ENCODE results near the gene DPYSL4.
"Not testable (repeated sequence)": the region's sequence is repeated elsewhere in the genome, so short reads cannot be mapped to it uniquely, and the experiment has no call there.

DPYSL4 gene

GRCh38 chr10:132153616-132154217, 33.0 kb upstream of the DPYSL4 start:
- Histone ChIP-seq H3K36me3 (ENCODE audit: control insufficient read depth, insufficient read depth, low read length) (no peaks in the 10 kb centered on the region), H3K27ac (ENCODE audit: low read depth, low read length) (no peak overlapping the region), H3K9ac (ENCODE audit: low read length) (no peak overlapping the region), H3K27me3 (ENCODE audit: control insufficient read depth, insufficient read depth, low read length) (no peaks in the 10 kb centered on the region), H3K4me1 (ENCODE audit: control insufficient read depth, insufficient read depth, low read length) (no peaks in the 10 kb centered on the region), H3K4me3 (ENCODE audit: low read length) (no peak overlapping the region)

- Histone ChIP-seq H3K27me3 (ENCODE audit: control insufficient read depth, insufficient read depth, low read length) (no peaks in the 10 kb centered on the region), H3K27ac (ENCODE audit: low read depth, low read length) (no peak overlapping the region), H3K36me3 (ENCODE audit: control insufficient read depth, insufficient read depth, low read length) (no peaks in the 10 kb centered on the region), H3K4me1 (ENCODE audit: control insufficient read depth, insufficient read depth, low read length) (no peaks in the 10 kb centered on the region), H3K4me3 (ENCODE audit: low read length) (no peak overlapping the region), H3K9ac (ENCODE audit: low read length) (no peak overlapping the region)
These were observed 32.3 kb upstream of the DPYSL4 start for GRCh38 chr10:132154440-132154839.

DNA sequence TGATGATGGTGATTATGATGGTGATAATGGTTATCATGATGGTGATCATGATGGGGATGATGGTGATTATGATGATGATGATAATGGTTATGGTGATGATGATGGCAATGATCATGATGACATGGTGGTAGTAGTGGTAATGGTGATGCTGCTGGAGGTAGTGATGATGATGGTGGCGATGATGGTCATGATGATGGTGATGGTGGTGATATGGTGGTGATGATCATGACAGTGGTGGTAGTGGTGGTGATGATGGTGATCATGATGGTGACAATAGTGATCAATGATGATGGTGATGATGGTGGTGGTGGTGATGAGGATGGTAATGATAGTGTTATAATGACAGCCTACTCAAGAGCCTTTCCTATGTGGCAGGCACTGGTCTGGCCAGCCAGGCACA, 31.8 kb upstream of the DPYSL4 start:
- no peaks in the 10 kb centered on the region for H3K4me1 ChIP-seq (ENCODE audit: control insufficient read depth, insufficient read depth, low read length)
- H3K27me3 ChIP-seq (ENCODE audit: control insufficient read depth, insufficient read depth, low read length), result no peaks in the 10 kb centered on the region
- H3K9ac ChIP-seq (ENCODE audit: low read length), result no peak overlapping the region
- no peaks in the 10 kb centered on the region for H3K36me3 ChIP-seq (ENCODE audit: control insufficient read depth, insufficient read depth, low read length)
- no peak overlapping the region for H3K27ac ChIP-seq (ENCODE audit: low read depth, low read length)
- H3K4me3 ChIP-seq (ENCODE audit: low read length), result no peak overlapping the region

GRCh38 chr10:132155723-132156381, 30.9 kb upstream of the DPYSL4 start:
- Histone ChIP-seq H3K4me3 (ENCODE audit: low read length) (no peak overlapping the region), H3K27ac (ENCODE audit: low read depth, low read length) (no peak overlapping the region), H3K36me3 (ENCODE audit: control insufficient read depth, insufficient read depth, low read length) (no peaks in the 10 kb centered on the region), H3K4me1 (ENCODE audit: control insufficient read depth, insufficient read depth, low read length) (no peaks in the 10 kb centered on the region), H3K27me3 (ENCODE audit: control insufficient read depth, insufficient read depth, low read length) (no peaks in the 10 kb centered on the region), H3K9ac (ENCODE audit: low read length) (no peak overlapping the region)

DNA sequence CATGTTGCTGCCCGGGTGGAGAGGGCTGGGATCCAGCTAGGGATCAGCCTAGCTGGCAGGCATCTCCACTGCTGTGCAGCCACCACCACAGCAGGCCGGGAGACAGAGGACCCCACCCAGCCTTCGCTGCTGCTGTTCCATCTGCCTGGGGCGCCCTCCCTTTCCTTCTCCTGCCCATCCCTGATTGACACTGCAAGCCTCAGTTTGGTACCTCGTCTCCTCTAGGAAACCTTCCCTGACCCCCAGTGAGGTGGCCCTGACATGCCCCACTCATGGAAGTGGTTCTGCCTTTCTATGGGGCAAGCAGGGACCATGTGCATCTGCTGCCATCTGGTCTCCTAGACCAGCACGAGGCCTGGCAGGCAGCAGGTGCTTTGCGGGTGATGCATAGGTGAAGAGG, 30.4 kb upstream of the DPYSL4 start:
- Histone ChIP-seq H3K27ac (ENCODE audit: low read depth, low read length) (no peak overlapping the region), H3K4me1 (ENCODE audit: control insufficient read depth, insufficient read depth, low read length) (no peaks in the 10 kb centered on the region), H3K36me3 (ENCODE audit: control insufficient read depth, insufficient read depth, low read length) (no peaks in the 10 kb centered on the region), H3K4me3 (ENCODE audit: low read length) (no peak overlapping the region), H3K27me3 (ENCODE audit: control insufficient read depth, insufficient read depth, low read length) (no peaks in the 10 kb centered on the region), H3K9ac (ENCODE audit: low read length) (no peak overlapping the region)

GRCh38 chr10:132157101-132157500, 29.6 kb upstream of the DPYSL4 start:
- H3K27me3 ChIP-seq (ENCODE audit: control insufficient read depth, insufficient read depth, low read length), result no peaks in the 10 kb centered on the region
- H3K27ac ChIP-seq (ENCODE audit: low read depth, low read length), result no peak overlapping the region
- no peak overlapping the region for H3K4me3 ChIP-seq (ENCODE audit: low read length)
- no peaks in the 10 kb centered on the region for H3K4me1 ChIP-seq (ENCODE audit: control insufficient read depth, insufficient read depth, low read length)
- no peak overlapping the region for H3K9ac ChIP-seq (ENCODE audit: low read length)
- H3K36me3 ChIP-seq (ENCODE audit: control insufficient read depth, insufficient read depth, low read length), result no peaks in the 10 kb centered on the region

- H3K36me3 ChIP-seq (ENCODE audit: control insufficient read depth, insufficient read depth, low read length), result no peaks in the 10 kb centered on the region
- H3K4me3 ChIP-seq (ENCODE audit: low read length), result no peak overlapping the region
- H3K4me1 ChIP-seq (ENCODE audit: control insufficient read depth, insufficient read depth, low read length), result no peaks in the 10 kb centered on the region
- H3K9ac ChIP-seq (ENCODE audit: low read length), result no peak overlapping the region
- no peak overlapping the region for H3K27ac ChIP-seq (ENCODE audit: low read depth, low read length)
- H3K27me3 ChIP-seq (ENCODE audit: control insufficient read depth, insufficient read depth, low read length), result no peaks in the 10 kb centered on the region
These were observed 28.5 kb upstream of the DPYSL4 start for GRCh38 chr10:132158122-132158741.

GRCh38 chr10:132158823-132159222, 27.9 kb upstream of the DPYSL4 start:
- H3K36me3 ChIP-seq (ENCODE audit: control insufficient read depth, insufficient read depth, low read length), result no peaks in the 10 kb centered on the region
- no peak overlapping the region for H3K4me3 ChIP-seq (ENCODE audit: low read length)
- no peaks in the 10 kb centered on the region for H3K27me3 ChIP-seq (ENCODE audit: control insufficient read depth, insufficient read depth, low read length)
- H3K9ac ChIP-seq (ENCODE audit: low read length), result no peak overlapping the region
- H3K27ac ChIP-seq (ENCODE audit: low read depth, low read length), result no peak overlapping the region
- H3K4me1 ChIP-seq (ENCODE audit: control insufficient read depth, insufficient read depth, low read length), result no peaks in the 10 kb centered on the region

DNA sequence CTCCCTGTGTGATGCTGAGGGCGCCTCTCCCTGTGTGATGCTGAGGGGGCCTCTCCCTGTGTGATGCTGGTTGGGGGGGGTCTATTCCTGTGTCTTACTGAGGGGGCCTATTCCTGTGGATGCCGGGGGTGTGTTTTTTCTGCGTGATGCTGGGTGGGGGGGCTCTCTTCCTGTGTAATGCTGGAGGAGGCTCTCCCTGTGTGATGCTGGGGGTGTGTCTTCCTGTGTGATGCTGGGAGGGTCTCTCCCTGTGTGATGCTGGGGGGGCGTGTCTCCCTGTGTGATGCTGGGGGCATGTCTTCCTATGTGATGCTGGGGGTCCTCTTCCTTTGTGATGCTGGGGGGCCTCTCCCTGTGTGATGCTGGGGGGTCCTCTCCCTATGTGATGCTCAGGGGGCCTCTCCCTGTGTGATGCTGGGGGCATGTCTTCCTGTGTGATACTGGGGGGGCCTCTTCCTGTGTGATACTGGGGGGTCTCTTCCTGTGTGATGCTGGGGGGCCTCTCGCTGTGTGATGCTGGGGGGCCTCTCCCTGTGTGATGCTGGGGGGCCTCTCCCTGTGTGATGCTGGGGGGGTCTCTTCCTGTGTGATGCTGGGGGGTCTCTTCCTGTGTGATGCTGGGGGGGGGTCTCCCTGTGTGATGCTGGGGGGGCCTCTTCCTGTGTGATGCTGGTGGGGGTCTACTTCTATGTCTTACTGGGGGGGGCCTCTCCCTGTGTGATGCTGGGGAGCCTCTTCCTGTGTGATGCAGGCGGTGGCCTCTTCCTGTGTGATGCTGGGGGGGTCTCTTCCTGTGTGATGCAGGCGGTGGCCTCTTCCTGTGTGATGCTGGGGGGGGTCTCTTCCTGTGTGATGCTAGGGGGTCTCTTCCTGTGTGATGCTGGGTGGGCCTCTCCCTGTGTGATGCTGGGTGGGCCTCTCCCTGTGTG, 27.2 kb upstream of the DPYSL4 start:
- not testable (repeated sequence) for H3K27ac ChIP-seq (ENCODE audit: low read depth, low read length); H3K27me3 ChIP-seq (ENCODE audit: control insufficient read depth, insufficient read depth, low read length); H3K9ac ChIP-seq (ENCODE audit: low read length); H3K4me1 ChIP-seq (ENCODE audit: control insufficient read depth, insufficient read depth, low read length); H3K36me3 ChIP-seq (ENCODE audit: control insufficient read depth, insufficient read depth, low read length); H3K4me3 ChIP-seq (ENCODE audit: low read length)

- H3K27me3 ChIP-seq (ENCODE audit: control insufficient read depth, insufficient read depth, low read length); H3K27ac ChIP-seq (ENCODE audit: low read depth, low read length); H3K4me1 ChIP-seq (ENCODE audit: control insufficient read depth, insufficient read depth, low read length); H3K4me3 ChIP-seq (ENCODE audit: low read length); H3K36me3 ChIP-seq (ENCODE audit: control insufficient read depth, insufficient read depth, low read length); H3K9ac ChIP-seq (ENCODE audit: low read length): not testable (repeated sequence)
These were observed 26.5 kb upstream of the DPYSL4 start for GRCh38 chr10:132160231-132160630.

DNA sequence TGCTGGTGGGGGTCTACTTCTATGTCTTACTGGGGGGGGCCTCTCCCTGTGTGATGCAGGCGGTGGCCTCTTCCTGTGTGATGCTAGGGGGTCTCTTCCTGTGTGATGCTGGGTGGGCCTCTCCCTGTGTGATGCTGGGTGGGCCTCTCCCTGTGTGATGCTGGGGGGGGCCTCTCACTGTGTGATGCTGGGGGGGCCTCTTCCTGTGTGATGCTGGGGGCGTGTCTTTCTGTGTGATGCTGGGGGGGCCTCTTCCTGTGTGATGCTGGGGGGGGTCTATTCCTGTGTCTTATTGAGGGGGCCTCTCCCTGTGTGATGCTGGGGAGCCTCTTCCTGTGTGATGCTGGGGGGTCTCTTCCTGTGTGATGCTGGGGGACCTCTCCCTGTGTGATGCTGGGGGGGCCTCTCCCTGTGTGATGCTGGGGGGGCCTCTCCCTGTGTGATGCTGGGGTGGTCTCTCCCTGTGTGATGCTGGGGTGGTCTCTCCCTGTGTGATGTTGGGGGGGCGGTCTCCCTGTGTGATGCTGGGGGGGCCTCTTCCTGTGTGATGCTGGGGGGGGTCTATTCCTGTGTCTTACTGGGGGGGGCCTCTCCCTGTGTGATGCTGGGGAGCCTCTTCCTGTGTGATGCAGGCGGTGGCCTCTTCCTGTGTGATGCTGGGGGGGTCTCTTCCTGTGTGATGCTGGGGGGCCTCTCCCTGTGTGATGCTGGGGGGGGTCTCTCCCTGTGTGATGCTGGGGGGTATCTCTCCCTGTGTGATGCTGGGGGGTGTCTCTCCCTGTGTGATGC, 25.7 kb upstream of the DPYSL4 start:
- not testable (repeated sequence) for H3K9ac ChIP-seq (ENCODE audit: low read length); H3K4me1 ChIP-seq (ENCODE audit: control insufficient read depth, insufficient read depth, low read length); H3K27ac ChIP-seq (ENCODE audit: low read depth, low read length); H3K27me3 ChIP-seq (ENCODE audit: control insufficient read depth, insufficient read depth, low read length); H3K4me3 ChIP-seq (ENCODE audit: low read length); H3K36me3 ChIP-seq (ENCODE audit: control insufficient read depth, insufficient read depth, low read length)
